Measurements from ENCODE around the gene CCDC158.

The CCDC158 gene

DNA sequence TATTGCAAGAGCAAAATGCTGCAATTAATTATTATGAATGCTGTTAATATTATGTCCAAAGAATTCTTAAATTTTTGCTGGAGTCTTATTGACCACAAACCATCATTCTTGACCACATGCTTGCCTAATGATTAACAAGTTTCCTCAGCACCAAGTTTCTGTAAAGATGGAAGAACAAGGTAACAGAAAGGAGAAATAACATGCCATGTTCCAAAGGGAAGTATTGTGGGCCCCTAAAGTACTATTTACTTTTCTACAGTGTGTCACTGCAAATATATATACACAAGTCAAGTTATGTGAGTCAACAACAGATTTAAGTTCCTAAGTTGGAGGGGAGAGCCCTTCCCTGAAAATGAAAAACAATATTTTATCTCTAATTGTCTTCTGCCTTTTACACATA lies 148.9 kb downstream of the CCDC158 start:
- TF ChIP-seq, protein P1, sequence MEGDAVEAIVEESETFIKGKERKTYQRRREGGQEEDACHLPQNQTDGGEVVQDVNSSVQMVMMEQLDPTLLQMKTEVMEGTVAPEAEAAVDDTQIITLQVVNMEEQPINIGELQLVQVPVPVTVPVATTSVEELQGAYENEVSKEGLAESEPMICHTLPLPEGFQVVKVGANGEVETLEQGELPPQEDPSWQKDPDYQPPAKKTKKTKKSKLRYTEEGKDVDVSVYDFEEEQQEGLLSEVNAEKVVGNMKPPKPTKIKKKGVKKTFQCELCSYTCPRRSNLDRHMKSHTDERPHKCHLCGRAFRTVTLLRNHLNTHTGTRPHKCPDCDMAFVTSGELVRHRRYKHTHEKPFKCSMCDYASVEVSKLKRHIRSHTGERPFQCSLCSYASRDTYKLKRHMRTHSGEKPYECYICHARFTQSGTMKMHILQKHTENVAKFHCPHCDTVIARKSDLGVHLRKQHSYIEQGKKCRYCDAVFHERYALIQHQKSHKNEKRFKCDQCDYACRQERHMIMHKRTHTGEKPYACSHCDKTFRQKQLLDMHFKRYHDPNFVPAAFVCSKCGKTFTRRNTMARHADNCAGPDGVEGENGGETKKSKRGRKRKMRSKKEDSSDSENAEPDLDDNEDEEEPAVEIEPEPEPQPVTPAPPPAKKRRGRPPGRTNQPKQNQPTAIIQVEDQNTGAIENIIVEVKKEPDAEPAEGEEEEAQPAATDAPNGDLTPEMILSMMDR (IDR thresholded peaks at IDR 0.05; ENCODE audit: control extremely low read depth, extremely low read depth, low read depth, missing control alignments) = no peak
- ChIA-PET POLR2A (no interaction called here), CTCF (no interaction called here)

DNA sequence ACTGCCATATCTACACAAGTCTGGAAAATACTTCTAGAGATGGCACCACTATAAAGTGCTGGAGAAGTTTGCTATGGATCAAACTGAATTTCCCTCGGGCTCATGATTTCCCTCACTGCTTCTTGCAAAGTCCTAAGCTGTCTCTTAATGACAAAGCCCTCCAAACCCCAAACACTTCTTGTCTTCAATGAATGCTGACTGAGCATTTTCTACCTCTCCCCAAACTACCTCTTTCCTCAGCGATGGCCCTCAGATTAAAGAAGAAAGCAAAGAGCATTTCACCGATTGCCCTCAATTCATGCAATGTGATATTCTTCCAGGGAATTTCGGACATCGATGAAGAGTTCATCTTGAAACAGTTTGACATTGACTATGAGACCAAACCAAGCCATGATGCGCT lies 149.7 kb downstream of the CCDC158 start:
- TF ChIP-seq, protein P1 (IDR thresholded peaks at IDR 0.05; ENCODE audit: control extremely low read depth, extremely low read depth, low read depth, missing control alignments) = no peak
- ChIA-PET POLR2A (no interaction called here), CTCF (interaction anchor here (1.5 to 2.2 kb wide), 2 partner anchors 17 to 107 kb away, joined by 7 read pairs; no protein-coding TSS in a partner anchor)
- DNase-seq (ENCODE audit: extremely low spot score) = no peak

More for the DNA sequence above, 148.9 kb downstream of the CCDC158 start:
- DNase-seq (ENCODE audit: extremely low spot score) = no peak

DNA sequence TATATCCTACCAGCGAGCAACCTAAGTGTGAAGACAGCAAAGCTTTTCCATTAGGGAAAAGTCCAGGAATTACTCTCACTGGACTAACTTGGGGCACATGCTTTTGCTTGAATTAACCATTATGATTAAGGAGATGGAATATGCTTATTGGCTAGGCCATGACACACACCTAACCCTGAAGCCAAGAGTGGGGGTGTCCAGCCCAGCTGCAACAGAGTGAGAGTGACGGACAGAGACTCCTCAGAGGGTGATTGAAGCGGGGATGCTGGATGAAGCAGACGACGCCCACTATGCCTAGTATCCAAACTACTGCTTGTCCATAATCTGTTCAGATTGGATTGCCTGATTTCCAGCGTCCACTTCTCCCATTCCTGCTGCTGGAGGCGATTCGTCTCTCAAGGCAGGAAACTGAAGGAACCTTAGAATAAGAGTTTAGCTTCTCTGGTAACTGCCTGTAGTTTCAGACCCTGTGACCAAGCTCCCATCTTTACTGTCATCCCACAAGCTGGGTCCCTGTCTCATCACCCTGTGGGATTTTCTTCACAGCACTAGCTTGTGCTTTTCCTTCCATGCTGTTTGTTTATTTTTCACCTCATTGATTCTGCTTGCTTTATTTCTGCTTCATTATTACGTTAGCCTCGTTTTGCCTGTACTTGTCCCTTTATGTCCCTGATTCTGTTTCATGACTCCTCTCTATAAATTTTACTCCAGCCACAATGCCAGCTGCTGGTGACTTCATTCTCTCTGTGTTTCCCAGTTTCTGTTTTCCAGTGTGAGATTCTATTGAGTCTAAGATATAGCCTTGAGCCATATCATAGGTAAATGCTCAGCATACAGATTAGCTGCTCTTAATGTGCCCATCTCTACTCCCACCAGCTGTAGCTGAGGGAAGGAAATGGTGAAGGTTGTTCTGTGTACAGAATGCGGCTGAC lies 150.4 kb downstream of the CCDC158 start:
- ChIA-PET POLR2A (no interaction called here), CTCF (interaction anchor here (1.2 to 2.2 kb wide), 3 partner anchors 10 to 107 kb away, joined by 4 to 7 read pairs (median 7); no protein-coding TSS in a partner anchor)
- DNase-seq (ENCODE audit: extremely low spot score) = no peak
- TF ChIP-seq, protein P1 (IDR thresholded peaks at IDR 0.05; ENCODE audit: control extremely low read depth, extremely low read depth, low read depth, missing control alignments) = no peak

DNA sequence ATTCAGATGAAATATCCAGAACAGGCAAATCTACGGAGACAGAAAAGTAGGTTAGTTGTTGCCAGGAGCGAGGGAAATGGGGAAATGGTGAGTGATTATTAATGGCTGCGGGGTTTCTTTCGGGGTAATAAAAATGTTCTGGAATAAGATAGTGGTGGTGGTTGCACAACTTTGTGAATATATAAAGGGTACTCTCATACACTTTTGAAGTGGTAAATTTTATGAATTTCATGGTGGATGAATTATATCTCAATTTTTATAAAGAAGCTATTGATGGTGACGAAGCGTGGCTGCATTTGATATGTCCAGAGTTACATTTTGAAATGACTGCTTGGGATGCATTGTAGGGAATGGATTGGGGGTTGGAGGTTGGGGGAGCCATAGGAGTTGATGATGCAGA lies 153.1 kb downstream of the CCDC158 start:
- no peak for DNase-seq (ENCODE audit: extremely low spot score)
- TF ChIP-seq, protein P1 (IDR thresholded peaks at IDR 0.05; ENCODE audit: control extremely low read depth, extremely low read depth, low read depth, missing control alignments) = no peak
- CTCF ChIA-PET = interaction anchor here (1.1 kb wide), 1 partner anchor 89 kb away, joined by 3 read pairs; no protein-coding TSS in a partner anchor
- POLR2A ChIA-PET = no interaction called here

DNA sequence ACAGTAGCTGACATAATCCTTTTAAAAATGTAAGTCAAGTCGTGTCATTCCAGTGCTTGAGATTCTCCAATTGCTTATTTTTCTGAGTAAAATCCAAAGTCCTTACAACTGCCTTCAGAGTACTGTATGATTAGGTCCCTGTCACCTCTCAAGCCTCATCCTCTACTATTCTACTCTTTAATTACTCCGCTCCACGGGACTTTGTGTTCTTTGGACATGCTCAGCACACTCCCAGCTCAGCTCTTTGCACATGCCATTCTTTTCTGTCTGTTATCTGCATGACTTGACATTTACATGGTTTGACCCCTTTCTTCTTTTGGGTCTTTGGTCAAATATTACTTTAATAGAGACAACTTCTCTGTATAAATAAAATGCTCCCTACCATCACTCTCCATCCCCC lies 154.3 kb downstream of the CCDC158 start:
- POLR2A ChIA-PET = no interaction called here
- TF ChIP-seq, protein P1 (IDR thresholded peaks at IDR 0.05; ENCODE audit: control extremely low read depth, extremely low read depth, low read depth, missing control alignments) = no peak
- DNase-seq (ENCODE audit: extremely low spot score) = no peak
- CTCF ChIA-PET = no interaction called here

DNA sequence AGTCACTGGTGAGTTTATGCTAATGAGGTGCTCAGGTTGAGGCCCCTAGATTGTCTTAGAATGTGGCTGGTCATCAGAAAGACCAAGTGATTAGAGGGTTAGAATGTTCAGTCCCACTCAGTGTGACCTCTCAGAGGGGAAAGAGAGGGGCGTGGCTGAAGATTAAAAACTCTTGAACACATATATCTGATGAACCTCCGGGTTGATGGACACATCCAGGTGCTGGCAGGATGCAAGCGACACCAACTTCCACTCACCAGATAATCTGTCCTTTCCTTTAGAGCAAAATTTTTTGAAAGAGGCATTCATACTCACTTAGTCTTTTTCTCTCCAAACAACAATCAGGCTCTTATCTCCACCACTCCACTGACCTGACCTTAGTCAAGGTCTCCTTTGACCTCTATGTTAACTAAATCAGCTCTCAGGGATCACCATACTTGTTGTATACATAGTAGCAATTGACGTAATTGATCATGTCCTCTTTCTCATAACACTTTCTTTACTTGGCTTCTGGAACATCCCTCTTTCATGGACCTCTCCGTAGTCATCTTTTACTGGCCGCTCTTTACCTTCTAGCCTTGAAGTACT lies 155.2 kb downstream of the CCDC158 start:
- CTCF ChIA-PET = no interaction called here
- POLR2A ChIA-PET = no interaction called here
- DNase-seq (ENCODE audit: extremely low spot score) = no peak
- TF ChIP-seq, protein P1 (IDR thresholded peaks at IDR 0.05; ENCODE audit: control extremely low read depth, extremely low read depth, low read depth, missing control alignments) = no peak
